Fibroblast of lung (primary cell): ENCODE measurements around the gene SH2D6.

ENCODE experiments used
- CTCF ChIP-seq, 2 donors: IDR thresholded peaks in 1 of 2; conservative IDR thresholded peaks in 1 of 2; 1 replicate in 1 of 2; 2 replicates in 1 of 2; pipeline ENCODE4 v1.5.1; 2011 to 2012; ENCODE audit warnings: low read length in 2 of 2, control low read depth in 1 of 2, inconsistent platforms in 1 of 2, low read depth in 1 of 2, mild to moderate bottlenecking in 1 of 2
- EZH2 ChIP-seq: IDR thresholded peaks from 2 replicates; pipeline ENCODE4 v1.5.1; 2012; ENCODE audit warnings: low read length, control low read depth, mild to moderate bottlenecking; ENCODE audit errors: missing control alignments

GRCh38 chr2:85439986-85440385, 21.5 kb downstream of the SH2D6 start:
- no peak for TF ChIP-seq CTCF (conservative IDR thresholded peaks at IDR 0.05 in 1 of 2, IDR thresholded peaks at IDR 0.05 in 1 of 2; ENCODE audit: low read depth in 1 of 2, low read length in 2 of 2)
- TF ChIP-seq EZH2, result no peak
